Measurements from ENCODE around the gene HINT2.

The HINT2 gene

GRCh38 chr9:35814841-35815543 lies at the start of gene HINT2:
Gene HINT2, minus strand, starts transcription at chr9:35815042. Its CDS starts 63 bp downstream, at chr9:35814979.
- peaks cover 41% of the 10 kb centered on the region for H3K4me1 Mint-ChIP-seq (ENCODE audit: low read depth)
- no peaks in the 10 kb centered on the region for H3K27me3 Mint-ChIP-seq

GRCh38 chr9:35863583-35863982 lies 48.7 kb upstream of the HINT2 start:
- no peak overlapping the region for H3K27ac Mint-ChIP-seq
- H3K9me3 Mint-ChIP-seq = no peaks in the 10 kb centered on the region
- no peaks in the 10 kb centered on the region for H3K4me1 Mint-ChIP-seq (ENCODE audit: low read depth)
- peaks cover 19% of the 10 kb centered on the region for H3K27me3 Mint-ChIP-seq
- DNase-seq = no peak
- H3K4me3 Mint-ChIP-seq = no peak overlapping the region
- no peaks in the 10 kb centered on the region for H3K36me3 Mint-ChIP-seq (ENCODE audit: low read depth)

More at GRCh38 chr9:35814841-35815543, at the start of gene HINT2:
- peak; percentile 96 for DNase-seq
- Mint-ChIP-seq H3K4me3 (peak within 1 kb of the TSS; percentile 91), H3K27ac (peak within 1 kb of the TSS; percentile 98), H3K9me3 (no peaks in the 10 kb centered on the region), H3K36me3 (ENCODE audit: low read depth) (peaks cover 17% of the 10 kb centered on the region)

GRCh38 chr9:35862328-35862727 lies 47.5 kb upstream of the HINT2 start:
- Mint-ChIP-seq H3K27ac (no peak overlapping the region), H3K27me3 (peaks cover 19% of the 10 kb centered on the region), H3K4me3 (no peak overlapping the region), H3K4me1 (ENCODE audit: low read depth) (no peaks in the 10 kb centered on the region), H3K36me3 (ENCODE audit: low read depth) (no peaks in the 10 kb centered on the region), H3K9me3 (no peaks in the 10 kb centered on the region)
- no peak for DNase-seq

- peaks cover 19% of the 10 kb centered on the region for H3K27me3 Mint-ChIP-seq
- no peaks in the 10 kb centered on the region for H3K4me1 Mint-ChIP-seq (ENCODE audit: low read depth)
- H3K4me3 Mint-ChIP-seq = no peak overlapping the region
- no peak for DNase-seq
- no peaks in the 10 kb centered on the region for H3K36me3 Mint-ChIP-seq (ENCODE audit: low read depth)
- H3K27ac Mint-ChIP-seq = no peak overlapping the region
- no peaks in the 10 kb centered on the region for H3K9me3 Mint-ChIP-seq
Measured at GRCh38 chr9:35861161-35861897, 46.5 kb upstream of the HINT2 start.

- H3K4me1 Mint-ChIP-seq (ENCODE audit: low read depth) = no peaks in the 10 kb centered on the region
- H3K27me3 Mint-ChIP-seq = peaks cover 16% of the 10 kb centered on the region
- no peak overlapping the region for H3K4me3 Mint-ChIP-seq
- no peaks in the 10 kb centered on the region for H3K9me3 Mint-ChIP-seq
- H3K27ac Mint-ChIP-seq = no peak overlapping the region
- H3K36me3 Mint-ChIP-seq (ENCODE audit: low read depth) = no peaks in the 10 kb centered on the region
- no peak for DNase-seq
Measured at GRCh38 chr9:35859990-35860339, 45.1 kb upstream of the HINT2 start.

- no peak for DNase-seq
- Mint-ChIP-seq H3K4me3 (no peak overlapping the region), H3K27ac (no peak overlapping the region)
Measured at GRCh38 chr9:35859310-35859989, 44.6 kb upstream of the HINT2 start.

GRCh38 chr9:35858458-35858857 lies 43.6 kb upstream of the HINT2 start:
- Mint-ChIP-seq H3K36me3 (ENCODE audit: low read depth) (no peaks in the 10 kb centered on the region), H3K27me3 (peaks cover 13% of the 10 kb centered on the region), H3K4me3 (no peak overlapping the region), H3K9me3 (no peaks in the 10 kb centered on the region), H3K27ac (no peak overlapping the region), H3K4me1 (ENCODE audit: low read depth) (no peaks in the 10 kb centered on the region)
- DNase-seq = no peak

More at GRCh38 chr9:35859310-35859989, 44.6 kb upstream of the HINT2 start:
- H3K4me1 Mint-ChIP-seq (ENCODE audit: low read depth) = no peaks in the 10 kb centered on the region
- H3K36me3 Mint-ChIP-seq (ENCODE audit: low read depth) = no peaks in the 10 kb centered on the region
- H3K27me3 Mint-ChIP-seq = peaks cover 15% of the 10 kb centered on the region
- no peaks in the 10 kb centered on the region for H3K9me3 Mint-ChIP-seq

- DNase-seq = no peak
- Mint-ChIP-seq H3K27me3 (peaks cover 6% of the 10 kb centered on the region), H3K36me3 (ENCODE audit: low read depth) (no peaks in the 10 kb centered on the region), H3K9me3 (no peaks in the 10 kb centered on the region), H3K27ac (no peak overlapping the region), H3K4me3 (no peak overlapping the region), H3K4me1 (ENCODE audit: low read depth) (no peaks in the 10 kb centered on the region)
Measured at GRCh38 chr9:35856882-35857281, 42.0 kb upstream of the HINT2 start.

- Mint-ChIP-seq H3K36me3 (ENCODE audit: low read depth) (no peaks in the 10 kb centered on the region), H3K27ac (no peak overlapping the region), H3K9me3 (no peaks in the 10 kb centered on the region), H3K4me1 (ENCODE audit: low read depth) (no peaks in the 10 kb centered on the region), H3K4me3 (no peak overlapping the region), H3K27me3 (peaks cover 2% of the 10 kb centered on the region)
- no peak for DNase-seq
Measured at GRCh38 chr9:35856206-35856605, 41.4 kb upstream of the HINT2 start.

- no peaks in the 10 kb centered on the region for H3K27me3 Mint-ChIP-seq
- no peaks in the 10 kb centered on the region for H3K9me3 Mint-ChIP-seq
- DNase-seq = no peak
- no peaks in the 10 kb centered on the region for H3K4me1 Mint-ChIP-seq (ENCODE audit: low read depth)
- no peak overlapping the region for H3K27ac Mint-ChIP-seq
- no peak overlapping the region for H3K4me3 Mint-ChIP-seq
- H3K36me3 Mint-ChIP-seq (ENCODE audit: low read depth) = no peaks in the 10 kb centered on the region
Measured at GRCh38 chr9:35854091-35854762, 39.4 kb upstream of the HINT2 start.

- no peak overlapping the region for H3K27ac Mint-ChIP-seq
- H3K36me3 Mint-ChIP-seq (ENCODE audit: low read depth) = no peaks in the 10 kb centered on the region
- DNase-seq = no peak
- H3K9me3 Mint-ChIP-seq = no peaks in the 10 kb centered on the region
- H3K4me3 Mint-ChIP-seq = no peak overlapping the region
- no peaks in the 10 kb centered on the region for H3K27me3 Mint-ChIP-seq
- H3K4me1 Mint-ChIP-seq (ENCODE audit: low read depth) = peaks cover 3% of the 10 kb centered on the region
Measured at GRCh38 chr9:35852876-35853865, 38.3 kb upstream of the HINT2 start.

GRCh38 chr9:35852267-35852815 lies 37.5 kb upstream of the HINT2 start:
- peaks cover 11% of the 10 kb centered on the region for H3K4me1 Mint-ChIP-seq (ENCODE audit: low read depth)
- H3K4me3 Mint-ChIP-seq = no peak overlapping the region
- H3K9me3 Mint-ChIP-seq = no peaks in the 10 kb centered on the region
- DNase-seq = no peak
- no peak overlapping the region for H3K27ac Mint-ChIP-seq
- no peaks in the 10 kb centered on the region for H3K27me3 Mint-ChIP-seq
- no peaks in the 10 kb centered on the region for H3K36me3 Mint-ChIP-seq (ENCODE audit: low read depth)

- no peaks in the 10 kb centered on the region for H3K9me3 Mint-ChIP-seq
- no peak overlapping the region for H3K4me3 Mint-ChIP-seq
- no peaks in the 10 kb centered on the region for H3K36me3 Mint-ChIP-seq (ENCODE audit: low read depth)
- H3K4me1 Mint-ChIP-seq (ENCODE audit: low read depth) = peaks cover 38% of the 10 kb centered on the region
- peak overlapping the region; percentile 24 for H3K27ac Mint-ChIP-seq
- DNase-seq = no peak
- H3K27me3 Mint-ChIP-seq = no peaks in the 10 kb centered on the region
Measured at GRCh38 chr9:35847792-35848572, 33.1 kb upstream of the HINT2 start.

All from activated T-cell treated with anti-CD3 and anti-CD28 coated beads, Interleukin-2, amount 50 U/mL, for 24 hours (primary cell).